D721Med (cell line): Measurements from ENCODE around the gene AUH.

ENCODE experiments used
- DNase-seq: peaks from one replicate; pipeline ENCODE4 v3.0.0; 2011; ENCODE audit warnings: low spot score; ENCODE audit not compliant: insufficient read length
- FAIRE-seq: peaks from 2 replicates; lab custom pipeline; 2011; peaks lifted over from hg19 to GRCh38; lab: Jason Lieb, UNC
- TF ChIP-seq, protein P1 (sequence below): IDR thresholded peaks from 2 replicates; pipeline ENCODE4 v1.5.1; 2012; ENCODE audit warnings: mild to moderate bottlenecking, control low read depth; ENCODE audit not compliant: insufficient read depth; ENCODE audit errors: missing control alignments

AUH gene

DNA sequence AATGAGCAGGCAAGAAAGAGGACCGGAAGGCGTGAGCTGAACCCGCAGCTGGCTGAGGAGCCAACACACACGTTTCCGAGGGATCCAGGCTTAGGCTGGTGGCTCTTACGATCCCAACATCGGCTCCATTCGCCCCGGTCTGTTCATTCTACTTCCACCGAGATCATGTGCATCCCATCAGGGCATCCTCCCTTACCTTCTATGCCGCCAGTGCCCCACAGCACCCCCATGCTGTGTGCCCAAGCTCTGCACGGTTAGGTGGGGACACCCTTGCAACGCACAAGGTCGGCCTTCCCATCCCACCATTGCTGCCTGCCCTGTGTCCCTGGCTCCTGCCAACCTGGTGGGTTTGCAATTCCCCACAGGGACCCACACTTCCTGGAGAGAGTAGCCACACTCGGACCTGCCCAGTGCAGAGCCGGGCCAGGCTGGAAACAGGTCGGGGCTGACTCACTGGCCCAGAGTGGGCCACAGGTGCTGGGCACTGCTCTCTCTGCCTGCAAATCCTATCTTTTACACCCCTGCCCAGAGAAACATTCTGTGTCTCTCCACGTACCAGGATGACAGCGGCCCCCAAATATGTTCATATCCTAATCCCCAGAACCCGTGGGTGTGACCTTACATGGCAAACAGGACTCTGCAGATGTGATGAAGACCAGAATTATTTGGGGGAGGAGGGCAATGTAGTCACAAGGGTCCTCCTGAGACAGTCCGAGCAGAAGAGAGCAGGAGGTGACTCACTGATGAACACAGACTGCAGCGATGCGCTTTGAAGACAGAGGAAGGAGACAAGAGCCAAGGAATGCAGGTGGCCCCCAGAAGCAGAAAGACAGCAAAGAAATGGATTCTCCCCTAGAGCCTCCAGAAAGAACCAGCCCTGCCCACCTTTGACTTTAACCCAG, 182.2 kb downstream of the AUH start:
- DNase-seq: no peak
- TF ChIP-seq, protein P1, sequence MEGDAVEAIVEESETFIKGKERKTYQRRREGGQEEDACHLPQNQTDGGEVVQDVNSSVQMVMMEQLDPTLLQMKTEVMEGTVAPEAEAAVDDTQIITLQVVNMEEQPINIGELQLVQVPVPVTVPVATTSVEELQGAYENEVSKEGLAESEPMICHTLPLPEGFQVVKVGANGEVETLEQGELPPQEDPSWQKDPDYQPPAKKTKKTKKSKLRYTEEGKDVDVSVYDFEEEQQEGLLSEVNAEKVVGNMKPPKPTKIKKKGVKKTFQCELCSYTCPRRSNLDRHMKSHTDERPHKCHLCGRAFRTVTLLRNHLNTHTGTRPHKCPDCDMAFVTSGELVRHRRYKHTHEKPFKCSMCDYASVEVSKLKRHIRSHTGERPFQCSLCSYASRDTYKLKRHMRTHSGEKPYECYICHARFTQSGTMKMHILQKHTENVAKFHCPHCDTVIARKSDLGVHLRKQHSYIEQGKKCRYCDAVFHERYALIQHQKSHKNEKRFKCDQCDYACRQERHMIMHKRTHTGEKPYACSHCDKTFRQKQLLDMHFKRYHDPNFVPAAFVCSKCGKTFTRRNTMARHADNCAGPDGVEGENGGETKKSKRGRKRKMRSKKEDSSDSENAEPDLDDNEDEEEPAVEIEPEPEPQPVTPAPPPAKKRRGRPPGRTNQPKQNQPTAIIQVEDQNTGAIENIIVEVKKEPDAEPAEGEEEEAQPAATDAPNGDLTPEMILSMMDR: no peak
- no peak for FAIRE-seq

DNA sequence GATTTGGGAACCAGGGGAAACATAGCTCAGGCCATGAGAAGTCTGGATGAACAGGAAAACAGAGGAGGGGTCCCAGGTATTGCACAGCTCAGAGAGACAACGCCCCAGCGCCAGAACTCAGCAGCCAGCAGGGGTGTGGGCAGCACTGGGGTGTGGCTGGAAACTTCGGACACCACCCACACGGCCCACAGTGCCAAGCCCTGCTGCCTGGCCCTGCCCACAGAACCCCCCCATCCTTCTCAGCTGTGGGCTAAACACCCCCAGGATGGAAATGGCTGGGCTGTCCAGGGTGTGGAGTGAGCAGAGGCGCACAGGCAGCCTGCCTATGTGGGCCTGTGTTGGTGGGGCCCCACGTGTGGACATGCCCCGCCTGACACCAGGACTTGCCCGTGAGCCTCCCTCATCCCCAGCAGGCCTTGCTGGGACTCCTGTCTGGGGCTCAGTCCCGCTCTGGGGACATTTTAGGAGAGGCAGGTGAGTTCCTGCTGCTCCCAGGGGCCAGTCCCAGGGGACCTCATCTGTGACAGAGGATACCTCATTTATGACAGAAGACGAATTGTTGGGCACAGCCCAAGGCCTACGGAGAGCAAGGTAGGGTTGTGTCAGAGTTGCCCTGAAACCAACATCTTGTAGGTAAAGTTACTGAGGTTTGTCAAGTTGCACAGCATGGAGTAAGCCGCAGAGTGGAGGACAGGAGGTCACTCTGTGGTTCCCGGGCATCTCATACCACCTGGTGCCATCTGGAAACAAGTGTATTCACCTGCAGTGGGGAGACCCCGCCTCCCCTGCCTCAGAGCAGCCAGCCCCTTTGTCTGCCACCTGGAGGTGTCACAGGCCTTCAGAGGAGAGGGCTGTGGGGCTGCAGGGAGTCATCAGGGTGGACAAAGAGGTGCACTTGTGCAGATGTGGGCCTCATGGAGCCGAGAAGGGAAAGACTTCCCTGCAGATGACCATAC, 183.2 kb downstream of the AUH start:
- TF ChIP-seq, protein P1: no peak
- no peak for FAIRE-seq
- no peak for DNase-seq

DNA sequence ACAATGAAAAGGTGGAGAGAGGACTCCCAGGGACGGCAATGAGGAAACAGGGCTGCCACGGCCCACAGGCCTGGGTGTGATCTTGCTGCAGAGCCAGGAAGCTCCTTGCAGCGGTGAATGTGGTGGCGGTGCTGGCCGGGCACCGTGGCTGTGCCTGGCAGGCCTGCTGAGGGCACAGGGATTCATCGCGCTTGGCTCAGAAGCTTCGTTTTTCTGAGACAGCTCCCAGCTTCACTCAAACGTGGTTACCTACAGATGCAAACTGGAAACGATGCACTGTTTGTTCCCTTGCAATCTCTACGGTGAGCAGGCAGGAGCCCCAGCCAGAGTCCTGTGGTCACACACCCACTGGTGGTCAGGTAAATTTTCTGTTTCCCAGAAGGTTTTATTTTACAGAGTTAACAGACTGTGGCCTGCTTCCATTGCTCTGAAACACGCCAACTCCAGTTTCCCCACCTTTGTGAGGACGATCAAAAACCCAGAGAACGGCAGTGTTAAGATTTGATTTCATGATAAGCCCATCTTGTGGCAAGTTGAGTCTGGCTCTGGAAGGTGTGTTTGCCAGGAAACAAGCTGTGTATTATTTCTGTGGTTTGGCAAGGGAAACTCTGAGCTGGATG, 183.9 kb downstream of the AUH start:
- DNase-seq: no peak
- FAIRE-seq: no peak

DNA sequence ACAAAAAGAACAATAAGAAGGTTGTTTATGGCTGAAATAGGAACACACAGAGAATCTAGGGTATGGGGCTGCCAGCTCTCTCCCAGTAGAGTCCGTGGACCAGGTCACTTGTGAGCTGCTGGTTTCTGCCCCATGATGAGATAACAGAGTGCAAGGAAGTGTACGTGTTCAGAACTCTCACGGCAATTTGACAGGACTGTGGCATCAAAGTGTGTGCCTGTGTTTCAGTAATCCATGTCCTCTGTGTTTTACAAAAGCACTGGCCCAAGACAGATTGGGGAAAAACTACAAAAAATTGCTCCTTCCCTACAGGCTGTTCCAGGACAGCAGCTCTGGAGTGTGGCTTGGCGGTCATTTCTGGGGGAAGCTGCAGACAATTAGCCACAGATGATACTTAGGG, 184.6 kb downstream of the AUH start:
- no peak for FAIRE-seq
- no peak for DNase-seq
- TF ChIP-seq, protein P1: no peak

More for the DNA sequence above, 183.9 kb downstream of the AUH start:
- TF ChIP-seq, protein P1: no peak

DNA sequence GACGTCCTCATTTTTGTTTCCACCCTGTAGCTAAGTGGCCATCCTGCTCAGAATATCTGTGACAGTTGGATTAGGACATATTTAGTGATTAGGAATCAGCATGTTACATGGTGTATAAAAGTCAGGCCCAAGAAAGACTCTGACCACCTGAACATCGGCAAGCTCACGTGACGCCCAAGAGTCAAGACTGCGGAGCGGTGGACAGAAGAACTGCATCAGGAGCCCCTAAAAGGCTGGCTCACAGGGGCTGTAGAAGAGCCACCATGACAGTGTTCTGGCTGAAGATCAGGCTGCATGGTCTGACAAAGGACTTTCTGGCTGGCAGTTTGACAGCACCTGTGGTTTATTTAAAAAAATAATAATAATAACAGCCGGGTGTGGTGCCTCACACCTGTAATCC, 185.3 kb downstream of the AUH start:
- no peak for FAIRE-seq
- no peak for DNase-seq
- TF ChIP-seq, protein P1: no peak

DNA sequence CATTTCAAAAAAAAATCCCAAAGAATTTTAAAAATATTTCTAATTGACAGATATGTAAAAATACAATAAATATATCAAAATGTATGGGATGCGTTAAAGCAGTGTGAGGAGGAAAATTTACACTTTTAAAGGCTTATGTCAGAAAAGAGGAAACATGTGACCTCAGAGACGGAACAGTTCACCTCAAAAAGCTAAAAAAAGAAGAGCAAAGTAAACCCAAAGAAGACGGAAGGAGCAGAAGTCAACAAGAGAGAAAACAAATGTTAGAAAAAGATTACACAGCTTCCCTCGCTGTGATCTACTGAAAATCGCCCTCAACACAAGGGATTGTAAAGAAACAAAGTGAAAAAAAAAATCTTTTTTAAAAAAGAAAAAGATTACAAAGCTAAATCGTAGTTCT, 186.9 kb downstream of the AUH start:
- no peak for FAIRE-seq
- TF ChIP-seq, protein P1: no peak
- no peak for DNase-seq
